PFSK-1 (cell line): Measurements from ENCODE around the gene KANSL2.

Experiments used
- FOXP2 ChIP-seq: optimal IDR thresholded peaks from 2 replicates; pipeline ENCODE3; 2011; ENCODE audit warnings: borderline replicate concordance, control low read depth, inconsistent platforms; ENCODE audit not compliant: insufficient read depth; ENCODE audit errors: extremely low read length, extremely low read depth
- POLR2AphosphoS5 ChIP-seq: IDR thresholded peaks from 2 replicates; pipeline ENCODE4 v1.6.1; 2012; ENCODE audit warnings: low read depth, mild to moderate bottlenecking, control low read depth, low read length, moderate library complexity
- SIN3A ChIP-seq: IDR thresholded peaks from 2 replicates; pipeline ENCODE4 v1.6.1; 2012; ENCODE audit warnings: mild to moderate bottlenecking, low read length, moderate library complexity, borderline replicate concordance; ENCODE audit not compliant: insufficient read depth
- TAF1 ChIP-seq: IDR thresholded peaks from 2 replicates; pipeline ENCODE4 v1.6.1; 2012; ENCODE audit warnings: low read length, control low read depth, borderline replicate concordance; ENCODE audit not compliant: insufficient read depth
- TF ChIP-seq, protein P1 (sequence below), 2 experiments: IDR thresholded peaks; 2 replicates each; pipeline versions ENCODE4 v1.6.1 to v1.8.0; 2011 to 2012; ENCODE audit warnings: low read depth in 2 of 2, low read length in 2 of 2, control low read depth in 1 of 2, inconsistent platforms in 1 of 2, mild to moderate bottlenecking in 1 of 2, moderate library complexity in 1 of 2; ENCODE audit not compliant: insufficient read depth in 1 of 2

The KANSL2 gene

DNA sequence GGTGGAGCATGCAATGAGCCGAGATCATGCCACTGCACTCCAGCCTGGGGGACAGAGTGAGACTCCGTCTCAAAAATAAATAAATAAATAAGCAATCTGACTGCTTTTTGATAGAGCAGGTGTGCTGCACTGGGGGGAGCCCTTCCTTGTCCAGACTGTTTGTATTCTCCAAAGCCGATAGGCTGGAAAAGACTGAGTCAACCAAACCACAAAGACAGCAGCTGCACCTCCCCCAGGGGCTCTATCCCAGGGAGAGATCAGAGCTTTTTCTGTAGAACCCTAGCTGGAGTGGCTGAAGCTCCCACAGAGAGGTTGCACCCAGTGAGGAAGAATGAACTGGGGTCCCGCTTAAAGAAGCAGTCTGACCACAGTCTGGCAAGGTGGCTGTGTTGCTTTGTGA, 66.4 kb downstream of the KANSL2 start:
- TF ChIP-seq, protein P1, sequence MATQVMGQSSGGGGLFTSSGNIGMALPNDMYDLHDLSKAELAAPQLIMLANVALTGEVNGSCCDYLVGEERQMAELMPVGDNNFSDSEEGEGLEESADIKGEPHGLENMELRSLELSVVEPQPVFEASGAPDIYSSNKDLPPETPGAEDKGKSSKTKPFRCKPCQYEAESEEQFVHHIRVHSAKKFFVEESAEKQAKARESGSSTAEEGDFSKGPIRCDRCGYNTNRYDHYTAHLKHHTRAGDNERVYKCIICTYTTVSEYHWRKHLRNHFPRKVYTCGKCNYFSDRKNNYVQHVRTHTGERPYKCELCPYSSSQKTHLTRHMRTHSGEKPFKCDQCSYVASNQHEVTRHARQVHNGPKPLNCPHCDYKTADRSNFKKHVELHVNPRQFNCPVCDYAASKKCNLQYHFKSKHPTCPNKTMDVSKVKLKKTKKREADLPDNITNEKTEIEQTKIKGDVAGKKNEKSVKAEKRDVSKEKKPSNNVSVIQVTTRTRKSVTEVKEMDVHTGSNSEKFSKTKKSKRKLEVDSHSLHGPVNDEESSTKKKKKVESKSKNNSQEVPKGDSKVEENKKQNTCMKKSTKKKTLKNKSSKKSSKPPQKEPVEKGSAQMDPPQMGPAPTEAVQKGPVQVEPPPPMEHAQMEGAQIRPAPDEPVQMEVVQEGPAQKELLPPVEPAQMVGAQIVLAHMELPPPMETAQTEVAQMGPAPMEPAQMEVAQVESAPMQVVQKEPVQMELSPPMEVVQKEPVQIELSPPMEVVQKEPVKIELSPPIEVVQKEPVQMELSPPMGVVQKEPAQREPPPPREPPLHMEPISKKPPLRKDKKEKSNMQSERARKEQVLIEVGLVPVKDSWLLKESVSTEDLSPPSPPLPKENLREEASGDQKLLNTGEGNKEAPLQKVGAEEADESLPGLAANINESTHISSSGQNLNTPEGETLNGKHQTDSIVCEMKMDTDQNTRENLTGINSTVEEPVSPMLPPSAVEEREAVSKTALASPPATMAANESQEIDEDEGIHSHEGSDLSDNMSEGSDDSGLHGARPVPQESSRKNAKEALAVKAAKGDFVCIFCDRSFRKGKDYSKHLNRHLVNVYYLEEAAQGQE (IDR thresholded peaks at IDR 0.05; ENCODE audit: insufficient read depth in 1 of 2, low read depth in 2 of 2, low read length in 2 of 2) = no peak
- no peak for TF ChIP-seq SIN3A
- TF ChIP-seq POLR2AphosphoS5 = no peak
- no peak for TF ChIP-seq TAF1
- no peak for TF ChIP-seq FOXP2

DNA sequence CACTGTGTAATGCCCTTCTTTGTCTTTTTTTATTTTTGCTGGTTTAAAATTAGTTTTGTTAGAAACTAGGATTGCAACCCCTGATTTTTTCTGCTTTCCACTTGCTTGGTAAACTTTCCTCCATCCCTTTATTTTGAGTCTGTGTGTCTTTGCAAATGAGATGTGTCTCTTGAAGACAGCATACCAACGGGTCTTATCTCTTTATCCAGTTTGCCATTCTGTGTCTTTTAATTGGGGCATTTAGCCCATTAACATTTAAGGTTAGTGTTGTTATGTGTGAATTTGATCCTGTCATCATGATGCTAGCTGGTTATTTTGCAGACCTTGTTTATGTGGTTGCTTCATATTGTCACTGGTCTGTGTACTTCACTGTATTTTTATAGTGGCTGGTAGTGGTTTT, 68.7 kb downstream of the KANSL2 start:
- TF ChIP-seq, protein P1 (IDR thresholded peaks at IDR 0.05; ENCODE audit: insufficient read depth in 1 of 2, low read depth in 2 of 2, low read length in 2 of 2) = no peak
- TF ChIP-seq SIN3A (no peak), POLR2AphosphoS5 (no peak), FOXP2 (no peak), TAF1 (no peak)
